Stimulated activated naive CD8-positive, alpha-beta T cell treated with anti-CD3 and anti-CD28 coated beads, Interleukin-15, amount 100 ng/mL, for 72 hours (primary cell): ENCODE results near the gene NKAIN2.
"Not testable (repeated sequence)": the region's sequence is repeated elsewhere in the genome, so short reads cannot be mapped to it uniquely, and the experiment has no call there.

Experiments used
- ATAC-seq: fragments of 150-1000 bp; cut with Tn5 transposase; 2 replicates; pipeline ENCODE4 v1.10.0; 2021; ENCODE audit warnings: mild to moderate bottlenecking, moderate library complexity
- DNase-seq, 2 donors: peaks; one replicate each; pipeline ENCODE4 v3.0.0; 2021 to 2022
- H3K27ac Mint-ChIP-seq, 2 donors: one replicate each; pipeline ENCODE4 v1.8.0; 2022; ENCODE audit warnings: mild to moderate bottlenecking in 2 of 2, mixed read lengths in 2 of 2, moderate library complexity in 2 of 2
- H3K27me3 Mint-ChIP-seq: one replicate; pipeline ENCODE4 v1.8.0; 2022; ENCODE audit warnings: mixed read lengths
- H3K4me1 Mint-ChIP-seq: one replicate; pipeline ENCODE4 v1.8.0; 2022; ENCODE audit warnings: mild to moderate bottlenecking, mixed read lengths
- H3K4me3 Mint-ChIP-seq, 2 donors: one replicate each; pipeline ENCODE4 v1.8.0; 2022; ENCODE audit warnings: mild to moderate bottlenecking in 2 of 2, mixed read lengths in 2 of 2, moderate library complexity in 1 of 2
- H3K9me3 Mint-ChIP-seq, 2 donors: one replicate each; pipeline ENCODE4 v1.8.0; 2022; ENCODE audit warnings: mixed read lengths in 2 of 2

NKAIN2 gene

GRCh38 chr6:124524491-124525200 is 721.0 kb downstream of the NKAIN2 start:
- H3K27ac Mint-ChIP-seq: no peak overlapping the region
- H3K9me3 Mint-ChIP-seq: no peaks in the 10 kb centered on the region
- ATAC-seq (no peak), DNase-seq (no peak)
- H3K4me1 Mint-ChIP-seq: no peaks in the 10 kb centered on the region
- H3K4me3 Mint-ChIP-seq: no peak overlapping the region
- no peaks in the 10 kb centered on the region for H3K27me3 Mint-ChIP-seq

DNA sequence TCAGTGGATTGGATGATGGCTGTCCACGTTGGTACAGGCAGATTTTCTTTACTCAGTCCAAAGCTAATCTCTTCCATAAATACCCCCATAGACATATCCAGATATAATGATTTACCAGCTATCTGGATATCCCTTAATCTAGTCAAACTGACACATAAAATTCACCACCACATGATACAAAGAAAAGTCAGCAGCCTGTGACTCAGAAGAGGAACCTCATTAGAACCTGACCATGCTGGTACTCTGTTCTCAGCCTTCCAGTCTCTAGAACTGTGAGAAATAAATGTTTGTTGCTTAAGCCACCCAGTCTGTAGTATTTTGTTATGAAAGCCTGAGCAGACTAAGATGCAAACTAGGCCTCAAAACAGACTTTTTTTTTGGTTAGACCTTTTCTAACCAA is 727.3 kb downstream of the NKAIN2 start:
- DNase-seq (no peak), ATAC-seq (no peak)
- Mint-ChIP-seq H3K9me3 (no peaks in the 10 kb centered on the region), H3K27ac (no peak overlapping the region), H3K4me3 (no peak overlapping the region), H3K4me1 (no peaks in the 10 kb centered on the region), H3K27me3 (no peaks in the 10 kb centered on the region)

DNA sequence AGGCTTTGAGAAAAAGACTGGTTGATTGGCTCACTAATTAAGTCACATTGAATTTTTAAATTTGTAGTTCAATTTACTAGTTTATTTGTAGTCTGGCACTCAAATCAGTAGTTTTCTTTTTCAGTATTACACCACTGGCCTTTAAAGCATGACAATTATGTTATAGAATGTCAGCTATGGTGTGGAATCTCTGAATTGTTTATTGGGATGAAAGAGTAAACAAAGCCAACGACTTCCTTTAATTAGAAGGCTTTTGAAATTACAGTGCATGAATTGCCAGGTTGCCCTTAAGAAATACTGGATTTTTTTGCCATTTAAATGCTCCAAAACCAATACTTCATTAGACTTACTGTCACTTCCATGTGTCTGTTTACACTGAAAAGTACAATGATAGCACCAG is 731.6 kb downstream of the NKAIN2 start:
- no peak overlapping the region for H3K4me3 Mint-ChIP-seq
- no peaks in the 10 kb centered on the region for H3K9me3 Mint-ChIP-seq
- DNase-seq (no peak), ATAC-seq (no peak)
- H3K27ac Mint-ChIP-seq: no peak overlapping the region
- no peaks in the 10 kb centered on the region for H3K27me3 Mint-ChIP-seq
- no peaks in the 10 kb centered on the region for H3K4me1 Mint-ChIP-seq

DNA sequence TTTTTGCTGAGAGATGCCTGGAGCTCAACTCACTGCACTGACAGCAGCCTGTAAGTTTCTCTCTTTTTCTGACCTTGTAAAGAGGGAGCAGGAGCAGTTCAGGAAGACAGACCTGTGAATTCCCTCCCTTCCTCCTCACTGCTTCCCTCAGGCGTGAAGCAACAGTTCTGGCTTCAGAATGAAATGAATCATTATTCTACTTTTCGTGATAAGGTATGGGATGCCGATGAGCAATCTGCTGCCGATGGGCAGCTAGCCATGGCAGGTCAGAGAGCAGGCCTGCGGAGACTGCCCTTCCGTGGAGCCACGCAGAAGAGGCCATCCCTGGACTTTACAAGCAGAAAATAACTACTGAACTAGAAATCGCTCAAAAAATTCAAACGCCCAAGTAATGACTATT is 732.1 kb downstream of the NKAIN2 start:
- H3K9me3 Mint-ChIP-seq: no peaks in the 10 kb centered on the region
- H3K4me3 Mint-ChIP-seq: no peak overlapping the region
- ATAC-seq (no peak), DNase-seq (no peak)
- H3K4me1 Mint-ChIP-seq: no peaks in the 10 kb centered on the region
- no peaks in the 10 kb centered on the region for H3K27me3 Mint-ChIP-seq
- H3K27ac Mint-ChIP-seq: no peak overlapping the region

DNA sequence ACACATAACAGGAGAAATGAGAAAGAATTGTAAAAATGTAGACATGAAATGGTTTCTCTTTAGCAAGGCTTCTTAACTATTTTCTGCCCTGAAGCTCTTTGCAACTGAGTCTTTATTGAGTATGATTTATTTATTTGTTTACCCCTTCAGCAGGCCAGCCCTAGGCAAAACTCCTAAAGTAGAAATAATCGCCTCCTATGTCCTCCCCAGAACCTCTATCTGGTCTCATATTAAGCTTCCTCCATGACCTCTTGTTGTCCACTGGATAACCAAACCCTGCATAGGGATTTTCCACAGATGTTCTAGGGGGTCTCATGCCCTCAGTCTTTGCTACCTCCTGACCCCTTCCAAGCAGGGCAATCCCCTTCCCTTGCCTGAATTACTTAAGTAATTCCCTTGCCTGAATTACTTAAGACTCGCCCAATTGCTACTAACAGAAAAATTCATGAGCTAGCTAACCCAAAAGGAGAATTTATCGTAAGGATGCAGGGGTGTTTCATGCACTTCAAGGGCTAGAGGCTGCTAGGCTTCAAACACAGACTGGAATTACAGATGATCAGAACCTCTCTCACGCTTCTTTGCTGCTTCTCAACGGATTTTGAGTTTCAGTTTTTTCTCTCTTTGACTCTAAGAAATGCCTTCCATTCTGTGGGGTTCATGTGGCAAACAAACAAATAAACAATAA is 732.6 kb downstream of the NKAIN2 start:
- DNase-seq (no peak), ATAC-seq (no peak)
- no peaks in the 10 kb centered on the region for H3K9me3 Mint-ChIP-seq
- no peaks in the 10 kb centered on the region for H3K4me1 Mint-ChIP-seq
- no peaks in the 10 kb centered on the region for H3K27me3 Mint-ChIP-seq
- H3K4me3 Mint-ChIP-seq: no peak overlapping the region
- H3K27ac Mint-ChIP-seq: no peak overlapping the region

- H3K27ac Mint-ChIP-seq: no peak overlapping the region
- no peaks in the 10 kb centered on the region for H3K4me1 Mint-ChIP-seq
- H3K4me3 Mint-ChIP-seq: no peak overlapping the region
- H3K9me3 Mint-ChIP-seq: no peaks in the 10 kb centered on the region
- ATAC-seq (no peak), DNase-seq (no peak)
- no peaks in the 10 kb centered on the region for H3K27me3 Mint-ChIP-seq
These were observed 733.2 kb downstream of the NKAIN2 start for GRCh38 chr6:124536842-124537191.

DNA sequence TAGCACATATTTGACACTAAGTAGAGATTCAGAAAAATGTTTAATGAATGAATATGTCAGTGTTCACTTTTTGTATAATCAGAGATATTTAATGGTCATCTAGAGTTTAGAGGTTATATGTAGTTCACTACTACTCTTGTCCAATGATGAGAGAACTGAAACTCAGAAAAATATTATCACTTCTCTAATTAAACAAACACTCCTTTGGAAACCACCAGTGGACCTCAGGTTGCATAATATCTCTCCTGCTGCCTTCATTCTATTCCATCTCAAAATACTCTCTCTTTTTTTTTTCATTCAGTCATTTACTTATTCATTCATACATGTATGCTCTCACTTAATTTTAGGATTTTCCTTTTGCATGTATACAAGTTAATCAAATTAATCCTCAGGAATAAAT is 735.4 kb downstream of the NKAIN2 start:
- no peak overlapping the region for H3K4me3 Mint-ChIP-seq
- DNase-seq: no peak
- ATAC-seq: no peak
- H3K4me1 Mint-ChIP-seq: no peaks in the 10 kb centered on the region
- no peaks in the 10 kb centered on the region for H3K9me3 Mint-ChIP-seq
- no peaks in the 10 kb centered on the region for H3K27me3 Mint-ChIP-seq
- no peak overlapping the region for H3K27ac Mint-ChIP-seq

DNA sequence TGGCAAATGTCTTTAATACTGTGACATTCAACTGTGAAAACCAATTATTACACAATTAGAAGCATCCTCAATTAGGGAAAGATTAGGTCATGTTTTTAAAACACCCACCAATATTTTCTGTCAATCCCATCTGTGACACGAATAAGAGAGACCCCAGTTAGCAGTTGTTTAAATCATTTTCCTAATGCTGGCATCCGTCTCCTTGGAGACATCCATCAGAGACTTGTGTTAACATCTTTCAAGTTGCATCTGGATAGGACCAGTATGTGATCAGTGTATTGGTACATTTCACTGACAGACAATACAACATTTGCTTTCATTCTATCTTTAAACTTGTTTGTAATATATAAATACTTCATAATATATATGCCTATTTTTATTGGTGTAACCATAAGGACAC is 737.9 kb downstream of the NKAIN2 start:
- DNase-seq (no peak), ATAC-seq (no peak)
- no peak overlapping the region for H3K27ac Mint-ChIP-seq
- H3K4me1 Mint-ChIP-seq: no peaks in the 10 kb centered on the region
- H3K27me3 Mint-ChIP-seq: no peaks in the 10 kb centered on the region
- no peaks in the 10 kb centered on the region for H3K9me3 Mint-ChIP-seq
- no peak overlapping the region for H3K4me3 Mint-ChIP-seq

DNA sequence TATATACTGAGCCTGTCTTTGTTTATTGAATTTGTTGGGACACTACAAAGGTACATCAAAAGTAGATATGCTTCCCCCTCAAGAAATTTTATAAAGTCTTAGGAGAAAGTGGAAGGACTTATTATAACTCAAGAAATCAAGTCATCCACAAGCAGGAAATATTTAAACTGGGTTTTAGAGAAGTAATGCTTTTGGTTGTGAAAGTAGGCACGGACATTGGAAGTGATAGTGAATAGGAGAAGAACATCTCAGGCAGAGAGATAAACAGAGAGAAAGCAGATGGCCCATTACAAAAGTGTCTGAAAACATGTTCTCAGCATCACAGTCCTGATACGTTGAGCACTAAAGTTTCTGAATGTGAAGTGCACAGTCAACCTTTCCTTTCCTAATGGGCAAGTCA is 742.9 kb downstream of the NKAIN2 start:
- Mint-ChIP-seq H3K9me3 (no peaks in the 10 kb centered on the region), H3K4me3 (no peak overlapping the region), H3K27me3 (no peaks in the 10 kb centered on the region), H3K27ac (no peak overlapping the region), H3K4me1 (no peaks in the 10 kb centered on the region)
- no peak for ATAC-seq
- DNase-seq: no peak

DNA sequence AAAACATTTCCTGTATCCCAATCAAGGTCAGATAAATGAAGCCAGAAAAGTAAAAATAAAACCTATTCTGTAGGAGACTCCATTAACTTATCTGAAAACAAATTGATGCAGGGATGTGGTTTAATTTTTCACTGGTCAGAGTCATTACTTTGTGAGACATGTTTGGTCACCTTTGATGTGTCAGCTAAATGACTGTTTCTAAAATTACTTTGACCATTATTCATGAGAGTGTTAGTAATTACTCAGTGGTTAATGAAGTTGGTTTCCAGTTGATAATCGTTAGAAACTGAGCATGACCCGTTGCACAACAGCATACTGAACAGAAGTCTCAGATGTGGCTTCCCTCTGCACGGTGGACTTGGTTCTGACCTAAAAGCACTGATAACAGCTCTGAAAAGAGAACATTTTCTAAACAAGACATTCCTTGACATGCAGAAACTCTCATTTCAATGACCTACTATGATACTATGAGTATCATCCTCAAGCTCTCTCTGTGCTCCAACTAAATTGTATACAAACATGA is 748.1 kb downstream of the NKAIN2 start:
- Mint-ChIP-seq H3K4me1 (no peaks in the 10 kb centered on the region), H3K9me3 (no peaks in the 10 kb centered on the region), H3K4me3 (no peak overlapping the region), H3K27me3 (no peaks in the 10 kb centered on the region), H3K27ac (no peak overlapping the region)
- no peak for ATAC-seq
- DNase-seq: no peak

DNA sequence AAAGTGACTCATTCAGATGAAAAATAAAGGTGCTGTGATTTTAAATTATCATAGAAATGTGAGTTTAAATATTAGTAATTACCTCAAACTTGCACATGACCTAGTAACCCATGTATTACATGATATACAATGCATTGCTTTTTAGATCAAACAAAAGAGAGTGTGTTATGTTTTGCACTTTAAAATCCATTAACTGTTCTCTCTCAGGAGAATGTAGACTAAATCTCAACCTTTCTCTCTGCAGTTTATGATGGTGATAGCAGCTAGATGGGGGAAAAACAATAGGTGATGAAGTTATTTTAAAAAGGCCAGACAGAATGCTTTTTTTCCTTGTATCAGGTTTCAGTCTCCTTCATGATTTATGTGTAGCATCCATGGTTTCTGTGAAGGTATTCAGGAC is 754.2 kb downstream of the NKAIN2 start:
- H3K27me3 Mint-ChIP-seq: no peaks in the 10 kb centered on the region
- H3K9me3 Mint-ChIP-seq: no peaks in the 10 kb centered on the region
- H3K27ac Mint-ChIP-seq: no peak overlapping the region
- DNase-seq: no peak
- no peaks in the 10 kb centered on the region for H3K4me1 Mint-ChIP-seq
- H3K4me3 Mint-ChIP-seq: no peak overlapping the region
- no peak for ATAC-seq

GRCh38 chr6:124560078-124560477 is 756.4 kb downstream of the NKAIN2 start:
- H3K9me3 Mint-ChIP-seq, ATAC-seq, H3K27ac Mint-ChIP-seq, DNase-seq, H3K4me3 Mint-ChIP-seq, H3K4me1 Mint-ChIP-seq, H3K27me3 Mint-ChIP-seq: not testable (repeated sequence)

- ATAC-seq (no peak), DNase-seq (no peak)
- Mint-ChIP-seq H3K27me3 (no peaks in the 10 kb centered on the region), H3K27ac (no peak overlapping the region), H3K4me1 (no peaks in the 10 kb centered on the region), H3K9me3 (no peaks in the 10 kb centered on the region), H3K4me3 (no peak overlapping the region)
These were observed 757.4 kb downstream of the NKAIN2 start for GRCh38 chr6:124560873-124561567.

DNA sequence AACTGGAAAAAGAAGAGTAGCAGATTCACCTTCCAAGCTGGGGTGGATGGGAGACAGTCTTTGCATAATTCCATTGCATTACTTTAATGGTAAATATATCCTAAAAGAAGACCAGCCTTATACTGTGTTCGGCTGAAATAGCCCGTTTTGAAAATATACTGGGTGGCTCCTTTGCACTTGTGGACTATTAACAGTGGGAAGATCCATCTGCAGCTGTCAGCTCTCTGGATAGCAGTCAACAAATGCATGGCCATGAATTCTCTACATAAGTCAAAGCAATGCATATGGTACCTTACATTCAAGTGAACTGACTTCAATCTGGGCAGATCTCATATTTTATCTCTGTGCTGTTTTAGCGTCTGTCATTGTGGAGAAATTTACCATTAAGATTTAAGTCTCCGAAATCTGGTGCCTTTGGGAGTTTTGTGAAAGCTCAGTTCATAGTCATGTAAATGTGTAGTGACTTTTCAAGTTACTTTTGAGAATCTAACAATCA is 758.0 kb downstream of the NKAIN2 start:
- Mint-ChIP-seq H3K27ac (no peak overlapping the region), H3K9me3 (no peaks in the 10 kb centered on the region), H3K4me3 (no peak overlapping the region), H3K4me1 (no peaks in the 10 kb centered on the region), H3K27me3 (no peaks in the 10 kb centered on the region)
- no peak for DNase-seq
- no peak for ATAC-seq

- not testable (repeated sequence) for H3K9me3 Mint-ChIP-seq
These were observed 760.5 kb downstream of the NKAIN2 start for GRCh38 chr6:124564125-124564524.

DNA sequence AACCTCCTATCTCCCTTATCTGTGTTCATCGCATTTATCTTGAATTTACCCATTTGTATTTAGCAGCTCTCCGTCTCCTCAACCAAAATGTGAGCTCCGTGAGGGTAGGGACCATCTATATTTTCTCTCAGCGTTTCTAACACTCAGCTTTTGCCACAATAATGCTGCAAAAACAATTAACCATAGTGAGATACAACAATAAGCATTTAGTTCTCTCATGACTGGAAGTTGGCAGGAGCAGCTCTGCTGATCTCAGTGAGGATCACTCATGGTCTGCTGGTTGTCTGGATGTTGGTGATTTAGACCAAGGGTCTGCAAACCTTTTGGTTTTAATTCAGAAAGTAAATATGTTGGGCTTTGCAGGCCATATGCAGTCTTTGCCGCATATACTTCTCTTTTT is 763.7 kb downstream of the NKAIN2 start:
- Mint-ChIP-seq H3K27me3 (no peaks in the 10 kb centered on the region), H3K4me3 (no peak overlapping the region), H3K4me1 (no peaks in the 10 kb centered on the region), H3K9me3 (peaks cover 12 to 14% of the 10 kb centered on the region in 2 donors), H3K27ac (no peak overlapping the region)
- DNase-seq (no peak), ATAC-seq (no peak)

More at GRCh38 chr6:124564125-124564524, 760.5 kb downstream of the NKAIN2 start:
- not testable (repeated sequence) for H3K4me1 Mint-ChIP-seq, H3K27me3 Mint-ChIP-seq, H3K4me3 Mint-ChIP-seq, DNase-seq, ATAC-seq
- peak overlapping the region in 1 of 2 donors; percentile 63 for H3K27ac Mint-ChIP-seq
